HG03558 (cell line): ENCODE measurements around the gene MSI1.

ENCODE experiments used
- ATAC-seq: cut with Tn5 transposase; IDR thresholded peaks from one replicate; pipeline ENCODE4 v1.9.1; 2021; ENCODE audit warnings: moderate number of reproducible peaks; ENCODE audit not compliant: unreplicated experiment; ENCODE audit errors: extremely low read depth

MSI1 gene

GRCh38 chr12:120368789-120369602 is at the start of gene MSI1:
Gene MSI1, minus strand, starts transcription at chr12:120369164. Its CDS starts 73 bp downstream, at chr12:120369091.
- ATAC-seq, result no peak

GRCh38 chr12:120417917-120418580 is 49.1 kb upstream of the MSI1 start:
- ATAC-seq, result no peak

GRCh38 chr12:120416490-120417216 is 47.7 kb upstream of the MSI1 start:
- ATAC-seq, result no peak

GRCh38 chr12:120413901-120414695 is 45.1 kb upstream of the MSI1 start:
- ATAC-seq, result no peak

- no peak for ATAC-seq
These were observed 43.5 kb upstream of the MSI1 start for GRCh38 chr12:120412421-120412820.

- ATAC-seq, result no peak
These were observed 39.8 kb upstream of the MSI1 start for GRCh38 chr12:120408771-120409170.

- ATAC-seq, result no peak
These were observed 37.6 kb upstream of the MSI1 start for GRCh38 chr12:120406553-120406952.

- no peak for ATAC-seq
These were observed 37.1 kb upstream of the MSI1 start for GRCh38 chr12:120406069-120406468.

GRCh38 chr12:120404271-120404670 is 35.3 kb upstream of the MSI1 start:
- ATAC-seq, result no peak

GRCh38 chr12:120403869-120404268 is 34.9 kb upstream of the MSI1 start:
- ATAC-seq, result no peak

GRCh38 chr12:120402217-120402616 is 33.3 kb upstream of the MSI1 start:
- no peak for ATAC-seq

GRCh38 chr12:120399531-120399930 is 30.6 kb upstream of the MSI1 start:
- ATAC-seq, result no peak

GRCh38 chr12:120397824-120398540 is 29.0 kb upstream of the MSI1 start:
- no peak for ATAC-seq

GRCh38 chr12:120394483-120395367 is 25.8 kb upstream of the MSI1 start:
- ATAC-seq, result no peak

GRCh38 chr12:120390540-120391120 is 21.7 kb upstream of the MSI1 start:
- ATAC-seq, result no peak

GRCh38 chr12:120388691-120389481 is 19.9 kb upstream of the MSI1 start:
- ATAC-seq, result no peak

- ATAC-seq, result no peak
These were observed 12.9 kb upstream of the MSI1 start for GRCh38 chr12:120381752-120382419.
